HG02642 (cell line): Measurements from ENCODE around the gene MACROD1.

Experiments used
- ATAC-seq: cut with Tn5 transposase; IDR thresholded peaks from one replicate; pipeline ENCODE4 v1.9.1; 2021; ENCODE audit warnings: mild to moderate bottlenecking; ENCODE audit not compliant: unreplicated experiment, poor library complexity

Gene MACROD1

GRCh38 chr11:64115531-64116522, 50.1 kb downstream of the MACROD1 start:
- ATAC-seq, result no peak

- no peak for ATAC-seq
These were observed 51.7 kb downstream of the MACROD1 start for GRCh38 chr11:64114231-64114630.

GRCh38 chr11:64113462-64113780, 52.5 kb downstream of the MACROD1 start:
- ATAC-seq, result no peak

GRCh38 chr11:64112771-64113461, 53.0 kb downstream of the MACROD1 start:
- ATAC-seq, result no peak

- no peak for ATAC-seq
These were observed 55.2 kb downstream of the MACROD1 start for GRCh38 chr11:64110465-64111375.

- no peak for ATAC-seq
These were observed 56.6 kb downstream of the MACROD1 start for GRCh38 chr11:64109332-64109731.

- ATAC-seq, result no peak
These were observed 58.6 kb downstream of the MACROD1 start for GRCh38 chr11:64107303-64107702.

- no peak for ATAC-seq
These were observed 61.3 kb downstream of the MACROD1 start for GRCh38 chr11:64104632-64105031.

- no peak for ATAC-seq
These were observed 62.5 kb downstream of the MACROD1 start for GRCh38 chr11:64103277-64103985.

- no peak for ATAC-seq
These were observed 63.7 kb downstream of the MACROD1 start for GRCh38 chr11:64102005-64102738.

GRCh38 chr11:64101461-64101860, 64.5 kb downstream of the MACROD1 start:
- ATAC-seq, result no peak

GRCh38 chr11:64100782-64101353, 65.0 kb downstream of the MACROD1 start:
- ATAC-seq, result no peak

- ATAC-seq, result no peak
These were observed 65.6 kb downstream of the MACROD1 start for GRCh38 chr11:64100360-64100759.

GRCh38 chr11:64099436-64099835, 66.5 kb downstream of the MACROD1 start:
- no peak for ATAC-seq

- no peak for ATAC-seq
These were observed 67.5 kb downstream of the MACROD1 start for GRCh38 chr11:64098318-64098831.

GRCh38 chr11:64097468-64098317, 68.2 kb downstream of the MACROD1 start:
- ATAC-seq, result no peak

- ATAC-seq, result no peak
These were observed 69.1 kb downstream of the MACROD1 start for GRCh38 chr11:64096835-64097234.

- no peak for ATAC-seq
These were observed 70.0 kb downstream of the MACROD1 start for GRCh38 chr11:64095949-64096348.
